Effector CD8-positive, alpha-beta T cell (primary cell): ENCODE measurements around the gene FOXO1.

Experiments
- DNase-seq: peaks from one replicate; lab custom pipeline; 2025; lab: John Stamatoyannopoulos, UW

FOXO1 gene

DNA sequence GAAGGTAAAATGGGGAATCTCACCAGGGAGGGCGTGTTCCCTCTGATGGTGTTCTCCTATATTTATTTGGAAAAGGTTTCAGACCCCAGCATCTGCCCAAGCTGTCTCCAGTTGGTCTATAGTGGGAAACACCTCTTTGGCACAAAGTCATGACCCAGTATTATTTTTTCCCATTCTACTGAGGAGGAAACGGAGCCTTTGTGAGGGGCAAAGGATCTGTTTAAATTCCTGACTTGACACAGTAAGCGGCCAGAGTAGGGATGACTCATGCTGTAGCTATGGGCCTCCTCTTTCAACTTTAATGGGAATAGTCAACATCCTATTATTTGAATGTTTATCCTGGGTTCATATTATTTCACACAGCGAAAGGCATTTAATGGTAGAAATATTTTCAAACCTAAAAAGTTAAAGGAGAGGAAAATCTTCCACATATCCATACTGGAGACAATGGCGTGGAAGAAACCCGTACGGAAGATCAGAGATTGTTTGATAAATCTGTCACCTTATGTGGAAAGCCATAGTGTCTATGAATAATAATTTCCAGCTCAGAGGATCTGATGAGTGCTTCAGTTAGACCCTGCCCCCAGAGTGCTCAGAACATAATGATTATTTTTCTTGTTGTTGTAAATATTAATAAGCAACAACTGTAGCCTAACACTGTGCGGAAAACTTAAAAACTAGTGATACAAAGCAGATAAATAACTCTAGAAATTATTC is 126.0 kb downstream of the FOXO1 start:
- no peak for DNase-seq

DNA sequence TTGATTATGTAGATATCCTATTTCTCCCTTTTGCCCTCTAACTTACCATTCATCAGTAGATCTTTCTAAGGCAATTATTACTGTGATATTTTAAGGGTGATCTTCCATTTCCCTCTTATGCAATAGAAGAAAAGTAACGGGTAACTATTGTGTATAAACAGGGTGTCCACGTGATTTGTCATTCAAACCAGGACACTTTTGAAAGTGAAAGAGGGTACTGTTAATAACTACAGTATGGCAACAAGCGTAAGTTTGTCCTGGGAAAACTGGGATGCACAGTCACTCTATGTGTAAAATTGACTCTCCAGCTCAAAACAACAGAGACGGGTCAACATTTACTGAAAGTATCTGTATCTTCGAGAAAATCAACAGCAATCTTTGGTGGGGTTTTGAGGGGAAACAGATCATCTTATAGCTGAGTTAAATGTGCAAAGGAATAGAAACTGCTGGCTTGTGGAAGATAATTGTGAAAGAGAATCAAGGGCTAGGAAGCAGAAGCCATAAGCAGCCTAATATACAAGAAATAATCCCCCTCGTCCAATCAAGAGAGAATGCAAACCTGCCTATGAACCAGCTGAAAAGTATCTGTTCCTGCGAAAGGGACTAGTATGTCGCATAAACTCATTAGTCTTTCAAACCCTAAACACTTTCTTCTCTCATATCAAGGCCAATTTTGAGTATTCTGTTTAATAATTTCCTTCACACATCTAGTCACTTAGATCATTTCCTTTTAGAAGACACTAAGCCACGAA is 126.7 kb downstream of the FOXO1 start:
- no peak for DNase-seq

DNA sequence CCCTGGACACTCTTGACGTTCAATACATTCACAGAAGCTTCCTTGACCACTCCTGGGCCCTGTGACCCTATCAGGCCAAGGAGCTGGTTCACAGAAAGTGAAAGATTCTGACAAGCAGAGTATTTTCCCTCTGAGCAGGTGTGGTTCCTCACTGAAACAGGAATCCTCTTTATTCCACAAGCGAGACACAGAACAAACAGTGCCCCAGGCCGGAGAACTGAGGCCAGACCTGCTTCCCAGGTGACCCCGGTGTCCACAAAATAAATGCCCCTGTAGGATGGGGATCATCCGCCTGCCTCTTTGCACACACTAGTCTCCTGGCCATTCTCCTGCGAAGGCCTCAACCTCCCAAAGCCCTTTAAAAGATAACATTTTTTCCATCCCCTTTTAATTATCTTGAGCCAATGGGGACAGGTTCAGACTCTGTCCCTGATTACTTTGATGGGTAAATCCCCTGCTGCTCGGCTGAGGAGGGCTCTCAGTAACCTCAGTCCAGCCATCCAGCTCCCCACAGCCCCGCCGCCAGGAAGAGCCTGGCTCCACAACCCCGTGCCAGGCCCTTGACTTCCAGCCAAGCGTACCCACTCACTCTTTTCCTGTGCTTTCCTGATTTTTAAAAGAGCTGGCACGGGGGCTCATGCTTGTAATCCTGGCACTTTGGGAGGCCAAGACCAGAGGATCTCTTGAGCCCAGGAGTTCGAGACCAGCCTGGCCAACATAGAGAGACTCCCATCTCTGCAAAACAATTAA is 129.1 kb downstream of the FOXO1 start:
- no peak for DNase-seq

- no peak for DNase-seq
Observed at GRCh38 chr13:40536443-40537113, 129.9 kb downstream of the FOXO1 start.

DNA sequence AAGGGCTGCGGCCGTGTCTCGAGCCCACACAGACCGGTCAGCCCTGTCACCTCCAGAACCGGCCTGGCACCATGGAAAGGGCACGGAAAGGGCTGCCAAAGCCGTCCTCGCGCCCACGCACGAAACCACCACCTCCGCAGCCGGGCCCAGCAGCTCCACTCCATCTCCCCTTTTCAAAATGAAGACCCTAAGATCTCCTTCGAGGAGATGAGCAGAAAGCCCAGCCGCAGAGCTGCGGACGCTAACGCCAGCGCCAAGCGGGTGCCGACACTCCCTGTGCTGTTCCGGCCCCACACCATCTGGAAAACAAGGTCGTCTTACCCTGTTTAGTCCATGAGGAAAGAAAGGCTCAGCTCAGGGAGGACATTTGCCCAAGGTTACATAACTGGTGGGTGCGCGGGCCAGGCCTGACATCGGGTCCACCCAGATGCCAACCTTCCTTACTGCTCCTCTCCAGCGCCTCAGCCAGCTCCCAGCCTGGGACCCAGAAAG is 131.1 kb downstream of the FOXO1 start:
- DNase-seq: no peak

DNA sequence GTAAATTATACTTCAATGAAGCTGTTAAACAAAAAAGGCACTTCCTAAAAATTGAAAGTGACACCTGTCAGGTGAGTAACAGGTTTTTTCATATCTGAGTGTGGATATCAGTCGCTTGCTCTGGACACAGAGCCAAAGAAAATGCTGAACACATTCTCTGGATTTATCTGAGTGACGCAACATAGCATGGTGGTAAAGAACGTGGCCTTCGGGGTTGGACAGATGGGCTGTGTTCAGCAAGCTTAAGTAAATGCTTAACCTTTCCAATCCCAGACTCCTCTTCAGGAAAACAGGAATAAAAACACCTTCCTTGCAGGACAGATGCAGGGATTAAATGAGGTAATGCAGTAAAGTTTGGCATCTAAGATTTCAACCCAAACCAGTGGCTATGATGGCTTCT is 132.0 kb downstream of the FOXO1 start:
- DNase-seq: no peak

DNA sequence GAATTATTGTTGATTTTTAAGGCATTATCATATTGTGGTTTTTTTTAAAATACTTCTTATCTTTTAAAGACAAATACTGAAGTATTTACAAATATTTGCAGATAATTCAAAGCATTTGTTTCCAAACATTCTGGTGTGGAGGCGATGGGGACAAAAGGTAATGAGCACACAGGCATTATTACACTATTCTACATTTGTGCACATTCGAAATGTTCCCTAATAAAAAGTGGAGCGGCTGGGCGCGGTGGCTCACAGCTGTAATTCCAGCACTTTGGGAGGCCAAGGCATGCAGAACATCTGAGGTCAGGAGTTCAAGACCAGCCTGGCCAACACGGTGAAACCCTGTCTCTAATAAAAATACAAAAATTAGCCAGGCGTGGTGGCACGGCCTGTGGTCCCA is 133.4 kb downstream of the FOXO1 start:
- DNase-seq: no peak

DNA sequence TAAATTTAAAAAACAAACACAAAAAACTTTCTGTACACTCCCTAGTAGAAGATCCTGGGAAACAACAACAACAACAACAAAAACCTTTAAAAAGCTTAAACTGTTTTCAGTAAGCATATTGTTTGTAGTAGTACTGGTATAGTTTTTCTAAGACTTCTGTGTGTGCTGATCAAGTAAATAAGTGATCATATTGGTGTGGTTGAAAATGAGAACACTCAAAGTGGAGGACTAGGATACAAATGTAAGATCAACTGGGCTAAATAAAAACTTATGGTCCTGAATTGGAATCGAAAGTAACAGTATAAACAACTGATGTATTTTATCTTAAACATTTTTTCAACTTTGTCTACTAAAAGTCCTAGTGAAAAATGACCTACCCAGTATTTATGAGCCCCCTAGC is 135.5 kb downstream of the FOXO1 start:
- no peak for DNase-seq

GRCh38 chr13:40528881-40529280 is 137.6 kb downstream of the FOXO1 start:
- no peak for DNase-seq

GRCh38 chr13:40527914-40528313 is 138.5 kb downstream of the FOXO1 start:
- DNase-seq: no peak

DNA sequence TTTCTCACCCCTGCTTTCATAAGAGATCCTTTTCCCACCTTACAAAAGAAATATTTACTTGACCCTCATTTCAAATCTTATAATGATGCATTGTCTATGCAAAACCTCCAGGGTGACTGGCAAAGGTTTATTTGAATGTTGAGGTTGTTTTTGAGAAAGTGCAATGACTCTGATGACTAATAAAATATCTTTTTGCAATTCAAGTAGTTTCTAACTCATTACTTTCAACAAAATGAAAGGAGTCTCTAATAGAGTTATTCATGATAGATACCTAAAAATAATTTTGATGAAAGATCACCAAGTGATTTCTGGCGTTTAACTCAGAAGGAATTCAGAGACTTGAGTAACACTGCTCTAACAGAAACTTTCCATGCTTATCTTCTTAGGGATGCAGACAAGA is 144.2 kb downstream of the FOXO1 start:
- no peak for DNase-seq

DNA sequence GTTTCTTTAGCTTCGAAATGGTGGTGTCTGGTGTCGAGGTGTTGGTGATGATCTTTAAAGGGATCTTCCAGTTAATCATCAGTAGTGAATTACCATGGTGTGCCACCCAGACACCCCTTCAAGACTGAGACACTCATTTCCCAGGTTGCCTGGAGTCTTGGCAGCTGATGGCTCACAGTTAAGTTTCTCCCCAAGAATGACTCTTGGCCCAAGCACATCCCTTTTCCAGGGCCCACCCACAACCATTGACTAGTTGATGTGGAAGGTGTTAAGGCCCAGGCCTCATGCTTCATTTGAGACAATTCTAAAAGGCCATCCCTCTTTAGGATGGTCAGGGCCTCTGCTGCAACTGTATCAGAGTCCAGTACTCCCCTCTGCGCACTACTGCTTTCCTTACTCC is 145.5 kb downstream of the FOXO1 start:
- no peak for DNase-seq

- no peak for DNase-seq
Observed at GRCh38 chr13:40519637-40520036, 146.8 kb downstream of the FOXO1 start.

GRCh38 chr13:40518481-40518882 is 148.0 kb downstream of the FOXO1 start:
- no peak for DNase-seq

- DNase-seq: no peak
Observed at GRCh38 chr13:40517486-40518480, 148.7 kb downstream of the FOXO1 start.

DNA sequence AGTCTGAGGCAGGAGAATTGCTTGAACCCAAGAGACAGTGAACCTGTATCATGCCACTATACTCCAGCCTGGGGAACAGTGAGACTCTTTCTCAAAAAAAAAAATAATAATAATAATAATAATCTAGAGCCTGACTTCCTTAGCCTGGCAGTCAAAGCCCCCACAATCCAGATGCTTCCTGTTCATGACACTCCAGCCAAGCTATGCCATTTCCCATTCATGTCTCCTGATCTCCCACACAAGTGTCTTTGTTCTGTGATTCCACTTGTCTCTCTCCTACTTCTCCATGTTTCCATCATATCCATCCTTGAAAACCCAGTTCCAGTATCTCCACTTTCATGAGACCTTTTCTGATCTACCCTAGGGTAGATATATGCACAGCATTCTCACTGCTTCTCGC is 150.7 kb downstream of the FOXO1 start:
- no peak for DNase-seq

DNA sequence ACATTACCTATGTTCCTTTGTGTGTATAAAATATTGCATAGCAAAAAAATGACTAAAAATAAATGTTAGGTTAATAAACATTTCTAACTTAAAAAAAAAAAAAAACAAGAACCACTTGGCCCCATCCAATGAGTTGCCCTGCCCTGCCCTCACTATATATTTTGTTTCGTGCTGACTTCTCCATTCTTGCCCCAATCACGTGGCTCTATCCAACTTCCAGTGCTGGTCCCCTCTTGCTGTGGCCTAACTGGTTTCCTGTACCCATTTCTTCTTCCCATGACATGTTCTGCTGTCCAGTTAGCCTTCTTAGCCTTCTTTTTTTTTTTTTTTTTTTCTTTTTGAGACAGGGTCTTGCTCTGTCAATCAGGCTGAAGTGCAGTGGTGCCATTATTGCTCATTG is 151.6 kb downstream of the FOXO1 start:
- no peak for DNase-seq

GRCh38 chr13:40509876-40510275 is 156.6 kb downstream of the FOXO1 start:
- no peak for DNase-seq

DNA sequence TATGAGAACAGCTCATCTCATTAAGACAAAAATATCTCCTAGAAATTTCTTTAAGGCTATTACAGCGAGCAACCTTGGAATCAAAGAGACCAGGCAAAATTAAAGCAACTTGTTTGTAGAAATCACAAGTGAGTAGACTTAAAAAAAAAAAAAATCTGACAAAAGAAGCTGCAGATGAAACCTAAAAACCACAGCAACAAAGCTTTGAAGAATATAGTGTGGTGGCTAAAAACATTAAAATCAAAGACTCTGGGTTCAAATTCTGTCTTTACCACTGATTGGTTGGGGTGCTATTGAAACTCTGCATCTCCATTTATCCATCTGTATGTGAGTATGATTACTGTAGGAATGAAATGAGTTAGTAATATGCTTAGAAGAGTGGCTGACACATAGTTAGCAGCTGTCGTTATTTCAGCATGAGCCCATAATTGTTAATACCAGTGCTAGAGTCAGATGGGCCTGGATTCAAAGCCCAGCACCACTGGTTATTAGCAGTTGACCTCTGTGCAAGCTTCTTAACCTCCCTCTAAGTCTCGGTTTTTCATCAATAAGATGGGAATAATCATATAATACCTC is 157.6 kb downstream of the FOXO1 start:
- no peak for DNase-seq

DNA sequence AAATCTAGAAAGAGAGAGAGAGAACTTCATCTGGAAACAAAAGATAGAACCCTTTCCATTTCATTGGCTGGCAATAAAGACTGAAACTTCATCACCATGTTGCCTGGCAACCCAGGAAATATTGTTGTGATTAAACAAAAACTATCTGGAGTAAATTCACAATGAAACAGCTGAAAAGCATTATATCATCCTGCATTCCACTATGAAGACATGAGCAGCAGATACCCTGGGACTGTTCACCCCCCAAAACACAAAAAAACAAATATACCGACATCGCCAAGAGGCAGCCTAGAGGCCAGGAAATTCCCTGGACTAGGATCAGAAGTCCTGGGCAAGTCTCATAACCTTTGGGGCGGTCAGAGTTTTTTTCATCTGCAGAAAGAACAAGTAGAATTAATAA is 158.3 kb downstream of the FOXO1 start:
- no peak for DNase-seq
